Activated CD4-positive, alpha-beta T cell treated with anti-CD3 and anti-CD28 coated beads, Interleukin-2, amount 10 ng/mL, durations not matched to agents 7 days and 5 days (primary cell): ENCODE data around the gene FCRL5. TPM values are rescaled to one million over a fixed set of nuclear protein-coding genes. Genes with fewer than 3 reads are reported as not detected.
"Not testable (repeated sequence)": the region's sequence is repeated elsewhere in the genome, so short reads cannot be mapped to it uniquely, and the experiment has no call there.

Experiments
- CTCF ChIA-PET: fragments of 350-600 bp; sonication (Branson Sonifier 250); formaldehyde crosslinking; loops from one replicate; lab custom pipeline; 2021; ENCODE audit warnings: antibody characterized with exemption; lab: Charles Lee
- POLR2A ChIA-PET: fragments of 350-600 bp; sonication (Branson Sonifier 250); formaldehyde crosslinking; loops from one replicate; lab custom pipeline; 2021; ENCODE audit warnings: antibody characterized with exemption; lab: Charles Lee
- DNase-seq: peaks from one replicate; pipeline ENCODE4 v3.0.0-alpha.2; 2020
- H3K27ac Mint-ChIP-seq: one replicate; pipeline ENCODE4 v1.8.0; 2021; ENCODE audit warnings: mild to moderate bottlenecking, moderate library complexity, mixed read lengths
- H3K27me3 Mint-ChIP-seq: one replicate; pipeline ENCODE4 v1.8.0; 2021; ENCODE audit warnings: mixed read lengths
- H3K36me3 Mint-ChIP-seq: one replicate; pipeline ENCODE4 v1.8.0; 2021; ENCODE audit warnings: low read depth, mixed read lengths
- H3K4me1 Mint-ChIP-seq: one replicate; pipeline ENCODE4 v1.8.0; 2021; ENCODE audit warnings: mixed read lengths
- H3K4me3 Mint-ChIP-seq: one replicate; pipeline ENCODE4 v1.8.0; 2021; ENCODE audit warnings: mild to moderate bottlenecking, moderate library complexity, mixed read lengths
- H3K9me3 Mint-ChIP-seq: one replicate; pipeline ENCODE4 v1.8.0; 2021; ENCODE audit warnings: mixed read lengths
- total RNA-seq, 2 experiments: library from RNA; stranded (reverse); gene quantifications; one replicate each; pipeline ENCODE4 v1.2.3, GENCODE V29; 2021

The FCRL5 gene
- total RNA-seq, 2 experiments from 2014 or later = not detected

- ChIA-PET CTCF (interaction anchor here (1.1 to 1.4 kb wide), 2 partner anchors 10 to 299 kb away, joined by 3 to 4 read pairs; no protein-coding TSS in a partner anchor), POLR2A (no interaction called here)
- Mint-ChIP-seq H3K9me3 (no peaks in the 10 kb centered on the region), H3K4me1 (no peaks in the 10 kb centered on the region), H3K27me3 (peaks cover 26% of the 10 kb centered on the region), H3K36me3 (no peaks in the 10 kb centered on the region), H3K4me3 (no peak overlapping the region), H3K27ac (no peak overlapping the region)
- no peak for DNase-seq
These were observed 57.0 kb downstream of the FCRL5 start for GRCh38 chr1:157495285-157495684.

GRCh38 chr1:157494093-157494492, 58.2 kb downstream of the FCRL5 start:
- Mint-ChIP-seq H3K4me3 (no peak overlapping the region), H3K36me3 (no peaks in the 10 kb centered on the region), H3K9me3 (no peaks in the 10 kb centered on the region), H3K27me3 (peaks cover 25% of the 10 kb centered on the region), H3K4me1 (no peaks in the 10 kb centered on the region), H3K27ac (no peak overlapping the region)
- CTCF ChIA-PET = interaction anchor here (1.1 kb wide), 1 partner anchor 298 kb away, joined by 3 read pairs; no protein-coding TSS in a partner anchor
- DNase-seq = no peak
- POLR2A ChIA-PET = no interaction called here

DNA sequence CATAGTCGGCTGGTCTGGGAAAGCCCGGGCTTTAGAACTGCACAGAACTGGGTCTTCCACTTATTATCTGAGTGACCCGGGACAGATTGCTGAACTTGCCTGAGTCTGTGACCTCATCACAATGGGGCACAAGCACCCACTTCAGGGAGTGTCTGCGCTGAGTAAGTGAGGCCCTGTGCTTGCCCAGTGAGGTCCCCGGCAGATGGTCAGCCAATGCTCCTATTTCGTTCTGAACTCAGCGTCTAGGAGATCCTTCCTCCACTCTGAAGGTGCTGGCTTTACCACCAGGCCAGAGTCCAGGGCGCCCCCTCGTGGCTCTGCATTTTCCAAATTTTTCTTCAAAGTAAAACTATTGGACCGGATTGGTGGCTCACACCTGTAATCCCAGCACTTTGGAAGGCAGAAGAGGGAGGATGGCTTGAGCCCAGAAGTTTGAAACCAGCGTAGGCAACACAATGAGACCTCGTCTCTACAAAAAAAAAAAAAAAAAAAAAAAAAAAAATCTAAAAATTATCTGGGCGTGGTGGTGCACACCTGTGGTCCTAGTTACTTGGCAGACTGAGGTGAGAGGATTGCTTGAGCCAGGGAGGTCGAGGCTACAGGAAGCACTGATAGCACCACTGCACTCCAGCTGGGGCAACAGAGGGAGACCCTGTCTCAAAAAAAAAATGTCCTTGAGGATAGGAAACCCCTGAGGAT, 61.7 kb downstream of the FCRL5 start:
- peak; percentile 68 for DNase-seq
- ChIA-PET CTCF (no interaction called here), POLR2A (no interaction called here)
- Mint-ChIP-seq H3K9me3 (no peaks in the 10 kb centered on the region), H3K27ac (no peak overlapping the region), H3K27me3 (peaks cover 26% of the 10 kb centered on the region), H3K4me1 (no peaks in the 10 kb centered on the region), H3K4me3 (no peak overlapping the region), H3K36me3 (no peaks in the 10 kb centered on the region)

- Mint-ChIP-seq H3K4me1 (no peaks in the 10 kb centered on the region), H3K9me3 (no peaks in the 10 kb centered on the region), H3K36me3 (no peaks in the 10 kb centered on the region), H3K4me3 (no peak overlapping the region), H3K27ac (no peak overlapping the region), H3K27me3 (peaks cover 17% of the 10 kb centered on the region)
- POLR2A ChIA-PET = no interaction called here
- no peak for DNase-seq
- CTCF ChIA-PET = no interaction called here
These were observed 64.2 kb downstream of the FCRL5 start for GRCh38 chr1:157488156-157488555.

DNA sequence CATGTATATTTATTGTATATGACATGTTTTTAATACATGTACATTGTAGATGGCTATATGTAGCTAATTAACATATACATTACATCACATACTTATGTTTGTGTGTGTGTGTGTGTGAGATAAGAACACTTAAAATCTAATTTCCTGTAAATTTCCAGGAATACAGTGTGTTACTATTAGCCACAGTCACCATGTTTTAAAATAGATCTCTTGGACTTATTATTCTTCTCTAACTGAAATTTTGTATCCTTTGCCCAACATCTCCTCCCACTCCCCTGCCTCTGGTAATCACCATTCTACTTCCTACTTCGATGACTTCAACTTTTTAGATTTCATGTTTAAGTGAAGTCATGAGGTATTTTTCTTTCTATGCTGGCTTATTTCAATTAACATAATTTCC, 64.8 kb downstream of the FCRL5 start:
- H3K27ac Mint-ChIP-seq = no peak overlapping the region
- no peak for DNase-seq
- H3K4me1 Mint-ChIP-seq = no peaks in the 10 kb centered on the region
- H3K27me3 Mint-ChIP-seq = peaks cover 18% of the 10 kb centered on the region
- POLR2A ChIA-PET = no interaction called here
- no peaks in the 10 kb centered on the region for H3K9me3 Mint-ChIP-seq
- H3K4me3 Mint-ChIP-seq = no peak overlapping the region
- CTCF ChIA-PET = no interaction called here
- H3K36me3 Mint-ChIP-seq = no peaks in the 10 kb centered on the region

GRCh38 chr1:157487096-157487495, 65.2 kb downstream of the FCRL5 start:
- no peaks in the 10 kb centered on the region for H3K9me3 Mint-ChIP-seq
- ChIA-PET POLR2A (no interaction called here), CTCF (no interaction called here)
- H3K27ac Mint-ChIP-seq = no peak overlapping the region
- H3K36me3 Mint-ChIP-seq = no peaks in the 10 kb centered on the region
- DNase-seq = no peak
- H3K4me3 Mint-ChIP-seq = no peak overlapping the region
- H3K27me3 Mint-ChIP-seq = peaks cover 14% of the 10 kb centered on the region
- no peaks in the 10 kb centered on the region for H3K4me1 Mint-ChIP-seq

GRCh38 chr1:157486400-157486799, 65.9 kb downstream of the FCRL5 start:
- peaks cover 13% of the 10 kb centered on the region for H3K27me3 Mint-ChIP-seq

DNA sequence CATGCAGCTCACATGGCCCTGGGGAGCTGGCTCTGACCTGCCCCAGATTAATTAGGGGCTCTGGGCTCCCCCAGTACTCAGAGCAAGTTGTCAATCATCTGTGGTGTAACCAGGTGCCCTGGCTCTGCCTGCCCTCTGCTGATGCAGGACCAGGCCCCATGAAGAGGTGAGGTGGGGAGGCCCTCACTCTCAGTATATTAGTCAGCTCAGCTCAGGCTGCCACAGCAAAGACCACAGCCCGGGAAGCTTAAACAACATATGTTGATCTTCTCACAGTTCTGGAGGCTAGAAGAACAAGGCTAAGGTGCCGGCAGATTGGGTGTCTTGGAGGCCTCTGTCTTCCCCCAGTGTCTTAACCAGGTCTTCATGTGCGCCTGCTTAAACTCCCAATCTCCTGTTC, 66.5 kb downstream of the FCRL5 start:
- Mint-ChIP-seq H3K9me3 (no peaks in the 10 kb centered on the region), H3K27ac (no peak overlapping the region), H3K4me3 (no peak overlapping the region), H3K27me3 (peaks cover 13% of the 10 kb centered on the region), H3K36me3 (no peaks in the 10 kb centered on the region), H3K4me1 (no peaks in the 10 kb centered on the region)
- POLR2A ChIA-PET = no interaction called here
- no peak for DNase-seq
- CTCF ChIA-PET = interaction anchor here (1.4 to 1.5 kb wide), 2 partner anchors 108 to 305 kb away, joined by 3 read pairs; no protein-coding TSS in a partner anchor

More at GRCh38 chr1:157486400-157486799, 65.9 kb downstream of the FCRL5 start:
- CTCF ChIA-PET = interaction anchor here (1.4 kb wide), 1 partner anchor 305 kb away, joined by 3 read pairs; no protein-coding TSS in a partner anchor
- DNase-seq, H3K9me3 Mint-ChIP-seq, H3K36me3 Mint-ChIP-seq, POLR2A ChIA-PET, H3K4me1 Mint-ChIP-seq, H3K4me3 Mint-ChIP-seq, H3K27ac Mint-ChIP-seq: not testable (repeated sequence)

DNA sequence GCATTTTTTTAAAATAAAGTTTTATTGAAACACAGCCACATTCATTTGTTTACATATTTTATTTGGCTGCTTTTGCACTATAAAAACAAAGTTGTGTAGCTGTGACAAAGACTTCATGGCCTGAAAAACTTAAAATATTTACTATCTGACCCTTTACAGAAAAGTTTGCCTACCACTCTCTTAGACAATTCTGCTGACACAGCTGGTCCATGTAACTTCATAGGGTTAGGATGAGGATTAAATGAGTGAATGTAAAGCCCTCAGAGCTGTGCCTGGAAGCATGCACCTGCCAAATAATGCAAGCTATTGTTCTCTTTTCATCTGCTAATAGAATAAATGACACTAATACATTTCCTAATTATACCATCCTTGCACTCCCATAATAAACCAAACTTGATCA, 67.7 kb downstream of the FCRL5 start:
- CTCF ChIA-PET = interaction anchor here (1.5 kb wide), 1 partner anchor 107 kb away, joined by 3 read pairs; no protein-coding TSS in a partner anchor
- H3K27ac Mint-ChIP-seq = no peak overlapping the region
- no peak for DNase-seq
- no peaks in the 10 kb centered on the region for H3K36me3 Mint-ChIP-seq
- POLR2A ChIA-PET = no interaction called here
- peaks cover 15% of the 10 kb centered on the region for H3K27me3 Mint-ChIP-seq
- H3K4me1 Mint-ChIP-seq = no peaks in the 10 kb centered on the region
- no peak overlapping the region for H3K4me3 Mint-ChIP-seq
- H3K9me3 Mint-ChIP-seq = no peaks in the 10 kb centered on the region

- DNase-seq = no peak
- no peaks in the 10 kb centered on the region for H3K9me3 Mint-ChIP-seq
- CTCF ChIA-PET = no interaction called here
- no peak overlapping the region for H3K4me3 Mint-ChIP-seq
- POLR2A ChIA-PET = no interaction called here
- H3K36me3 Mint-ChIP-seq = no peaks in the 10 kb centered on the region
- no peaks in the 10 kb centered on the region for H3K4me1 Mint-ChIP-seq
- H3K27ac Mint-ChIP-seq = no peak overlapping the region
- peaks cover 15% of the 10 kb centered on the region for H3K27me3 Mint-ChIP-seq
These were observed 68.7 kb downstream of the FCRL5 start for GRCh38 chr1:157483635-157484034.

- DNase-seq = no peak
- ChIA-PET CTCF (no interaction called here), POLR2A (no interaction called here)
- Mint-ChIP-seq H3K9me3 (no peaks in the 10 kb centered on the region), H3K27ac (no peak overlapping the region), H3K36me3 (no peaks in the 10 kb centered on the region), H3K4me3 (no peak overlapping the region), H3K27me3 (peaks cover 15% of the 10 kb centered on the region), H3K4me1 (no peaks in the 10 kb centered on the region)
These were observed 69.6 kb downstream of the FCRL5 start for GRCh38 chr1:157482717-157483116.

- Mint-ChIP-seq H3K36me3 (no peaks in the 10 kb centered on the region), H3K9me3 (no peaks in the 10 kb centered on the region), H3K4me1 (no peaks in the 10 kb centered on the region), H3K4me3 (no peak overlapping the region), H3K27me3 (peaks cover 14% of the 10 kb centered on the region), H3K27ac (no peak overlapping the region)
- no peak for DNase-seq
- CTCF ChIA-PET = interaction anchor here (1.4 kb wide), 1 partner anchor 66 kb away, joined by 3 read pairs; no protein-coding TSS in a partner anchor
- POLR2A ChIA-PET = no interaction called here
These were observed 70.1 kb downstream of the FCRL5 start for GRCh38 chr1:157482174-157482573.

DNA sequence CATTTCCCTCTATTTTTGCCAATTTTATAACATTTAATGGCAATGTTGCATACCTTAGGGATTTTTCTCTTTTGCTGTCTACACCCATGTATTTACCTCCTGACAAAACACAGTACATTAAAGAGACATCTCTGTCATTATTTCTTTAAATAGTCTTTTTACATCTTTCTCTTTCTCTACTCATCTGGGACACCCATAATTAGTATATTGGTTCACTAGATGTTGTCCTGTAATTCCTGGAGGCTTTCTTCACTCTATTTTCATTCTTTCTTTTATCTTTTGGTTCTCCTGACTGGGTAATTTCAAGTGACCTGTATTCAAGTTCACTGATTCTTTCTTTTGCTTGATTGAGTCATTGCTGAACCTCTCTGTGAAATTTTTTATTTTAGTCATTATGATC, 74.3 kb downstream of the FCRL5 start:
- no peaks in the 10 kb centered on the region for H3K4me1 Mint-ChIP-seq
- CTCF ChIA-PET = no interaction called here
- peaks cover 5% of the 10 kb centered on the region for H3K9me3 Mint-ChIP-seq
- H3K36me3 Mint-ChIP-seq = no peaks in the 10 kb centered on the region
- DNase-seq = no peak
- no peak overlapping the region for H3K27ac Mint-ChIP-seq
- peaks cover 20% of the 10 kb centered on the region for H3K27me3 Mint-ChIP-seq
- H3K4me3 Mint-ChIP-seq = no peak overlapping the region
- POLR2A ChIA-PET = no interaction called here
